ENCODE results near the gene NOL3.

NOL3 gene

GRCh38 chr16:67173323-67173722 lies 3.0 kb downstream of the NOL3 start:
- no peak for DNase-seq

- peak; percentile 75 for DNase-seq
These were observed 3.7 kb downstream of the NOL3 start for GRCh38 chr16:67173808-67174705.

DNA sequence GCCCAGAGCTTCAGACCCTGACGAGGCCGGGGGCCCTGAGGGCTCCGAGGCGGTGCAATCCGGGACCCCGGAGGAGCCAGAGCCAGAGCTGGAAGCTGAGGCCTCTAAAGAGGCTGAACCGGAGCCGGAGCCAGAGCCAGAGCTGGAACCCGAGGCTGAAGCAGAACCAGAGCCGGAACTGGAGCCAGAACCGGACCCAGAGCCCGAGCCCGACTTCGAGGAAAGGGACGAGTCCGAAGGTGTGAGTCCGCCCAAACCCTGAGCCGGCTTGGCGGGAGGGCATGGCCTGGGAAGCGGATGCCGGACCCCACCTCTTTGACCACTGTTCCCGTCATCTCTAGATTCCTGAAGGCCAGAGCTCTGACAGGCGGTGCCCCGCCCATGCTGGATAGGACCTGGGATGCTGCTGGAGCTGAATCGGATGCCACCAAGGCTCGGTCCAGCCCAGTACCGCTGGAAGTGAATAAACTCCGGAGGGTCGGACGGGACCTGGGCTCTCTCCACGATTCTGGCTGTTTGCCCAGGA lies 4.4 kb downstream of the NOL3 start:
- no peak for DNase-seq

DNA sequence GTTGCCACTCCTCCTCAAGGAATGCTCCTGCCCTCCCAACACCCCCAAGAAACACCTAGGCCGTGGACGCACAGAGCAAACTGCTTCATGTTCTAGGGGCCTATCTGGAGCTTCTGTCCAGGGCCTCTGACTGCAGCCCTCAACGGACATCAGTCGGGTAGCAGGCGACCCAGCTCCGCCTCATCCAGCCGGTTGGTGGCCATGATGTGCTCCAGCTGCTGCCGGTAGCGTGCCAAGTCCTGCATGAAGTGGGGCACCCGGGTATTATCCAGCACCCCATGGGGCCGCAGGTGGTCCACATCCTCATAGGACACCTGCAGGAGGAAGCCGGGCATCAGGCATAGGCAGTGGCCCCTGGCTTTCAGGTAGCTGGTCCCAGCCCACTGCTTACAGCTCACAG lies 6.3 kb downstream of the NOL3 start:
- no peak for DNase-seq

- peak; percentile 51 for DNase-seq
These were observed 7.7 kb downstream of the NOL3 start for GRCh38 chr16:67177743-67178699.

DNA sequence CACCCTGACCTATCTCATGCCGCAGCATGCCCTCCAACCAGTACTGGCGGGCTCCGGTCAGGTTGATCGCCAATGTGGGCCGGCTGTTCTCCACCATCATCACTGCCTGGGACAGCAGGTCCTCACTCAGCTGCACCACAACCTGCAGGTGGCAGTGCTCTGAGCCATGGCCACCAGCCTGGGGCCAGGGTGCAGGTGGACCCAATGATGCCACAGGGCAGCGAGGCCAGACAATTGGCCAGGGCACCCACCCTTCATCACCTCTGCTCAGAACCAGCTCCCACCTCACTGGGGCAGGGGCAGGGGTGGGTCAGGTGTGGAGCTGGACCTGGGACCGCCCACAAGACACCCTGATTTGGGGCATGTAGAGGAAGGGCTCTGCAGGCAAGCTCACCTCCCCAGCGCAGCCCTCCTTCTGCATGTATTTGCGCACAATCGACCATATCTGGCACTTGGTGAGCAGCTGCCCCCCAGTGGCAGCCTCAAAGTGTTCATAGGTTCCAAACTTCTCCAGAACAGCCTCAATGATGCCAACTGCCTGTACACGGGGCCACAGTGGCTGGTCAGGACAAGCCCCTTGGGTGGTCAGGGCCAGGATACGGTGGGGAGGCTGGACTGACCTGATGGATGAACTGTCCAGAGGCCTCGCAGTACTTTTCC lies 9.2 kb downstream of the NOL3 start:
- DNase-seq, result no peak

- no peak for DNase-seq
These were observed 9.8 kb downstream of the NOL3 start for GRCh38 chr16:67180166-67180565.

- no peak for DNase-seq
These were observed 11.0 kb downstream of the NOL3 start for GRCh38 chr16:67181346-67181745.

DNA sequence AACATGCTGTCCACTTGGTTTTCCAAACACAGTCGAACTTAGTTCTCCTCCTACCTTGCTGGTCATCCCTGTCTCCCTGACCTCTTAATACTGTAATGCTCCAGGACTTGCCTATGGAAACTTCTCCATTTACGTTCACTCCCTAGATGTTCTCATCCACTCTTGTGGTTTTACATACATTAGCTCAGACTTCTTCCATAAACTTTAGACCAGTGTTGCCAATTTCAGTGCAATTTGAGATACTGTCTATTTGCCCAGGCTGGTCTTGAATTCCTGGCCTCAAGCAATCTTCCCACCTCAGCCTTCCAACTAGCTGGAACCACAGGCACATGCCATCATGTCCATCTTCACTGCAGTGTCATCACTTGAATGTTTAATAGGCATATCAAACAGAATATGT lies 11.9 kb downstream of the NOL3 start:
- no peak for DNase-seq

DNA sequence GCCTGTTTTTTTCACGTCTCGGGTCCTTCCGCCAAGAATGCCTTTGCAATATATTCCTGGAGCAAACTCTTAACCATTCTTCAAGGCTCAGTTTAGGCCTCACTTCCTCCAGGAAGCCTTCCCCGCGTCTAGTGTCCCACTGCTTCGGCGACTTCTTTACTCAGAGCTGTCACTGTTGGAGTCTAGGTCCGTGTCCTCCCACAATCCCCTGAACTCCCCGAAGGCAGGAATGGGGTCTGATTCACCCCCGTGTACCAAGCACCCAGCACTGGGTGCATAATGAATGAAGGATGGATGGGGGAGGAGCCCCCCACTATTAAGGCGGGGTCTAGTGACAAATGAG lies 12.9 kb downstream of the NOL3 start:
- no peak for DNase-seq

DNA sequence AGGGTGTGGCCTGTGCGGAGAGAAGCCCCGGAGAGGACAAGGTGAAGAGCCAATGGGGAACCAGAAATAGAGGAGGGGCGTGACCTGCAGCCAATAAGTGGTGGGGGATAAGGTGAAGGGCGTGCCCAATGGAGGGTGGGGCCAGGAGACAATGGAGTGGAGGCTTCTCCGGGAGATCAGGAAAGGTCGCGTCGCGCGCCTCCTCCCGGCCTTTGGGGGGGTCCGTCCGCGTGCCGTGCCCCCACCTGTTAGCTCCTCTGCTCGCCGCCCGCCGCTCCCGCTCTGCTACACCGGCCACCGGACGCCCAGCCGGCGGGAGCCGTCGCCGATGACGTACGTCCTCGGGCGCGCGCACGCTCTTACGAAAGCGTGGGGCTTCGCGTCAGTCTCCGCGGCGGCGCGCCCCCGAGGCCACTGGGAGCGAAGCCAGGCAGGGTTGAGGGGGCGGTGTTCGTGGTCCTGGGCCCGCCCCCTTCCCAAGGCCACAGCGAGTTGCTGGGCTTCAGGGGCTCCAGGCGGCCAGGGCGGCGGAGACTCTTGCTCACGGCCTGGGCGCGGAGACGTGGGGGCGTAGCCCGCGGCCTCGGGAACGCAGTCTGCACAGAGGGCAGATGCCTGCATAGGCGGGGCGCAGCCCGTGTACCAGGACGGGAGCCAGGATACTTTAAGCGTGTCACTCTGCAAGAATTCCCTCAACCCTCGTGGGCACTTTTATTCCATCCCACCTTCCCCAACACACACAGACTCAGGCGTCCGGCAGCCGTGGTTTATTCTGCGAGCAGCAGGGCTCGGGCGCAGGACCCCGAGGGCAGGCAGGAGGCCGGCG lies 13.5 kb downstream of the NOL3 start, which contains the start of gene MATCAP1:
Gene MATCAP1 (minus strand): TSS at position 337 of the 826 bp plus-strand sequence. CDS start 3,353 bp downstream, outside the sequence.
- peak; percentile 98 for DNase-seq

GRCh38 chr16:67184453-67184994 lies 14.2 kb downstream of the NOL3 start:
- no peak for DNase-seq

- DNase-seq, result peak; percentile 84
These were observed 14.8 kb downstream of the NOL3 start for GRCh38 chr16:67184995-67185650.

- DNase-seq, result no peak
These were observed 15.4 kb downstream of the NOL3 start for GRCh38 chr16:67185651-67186134.

DNA sequence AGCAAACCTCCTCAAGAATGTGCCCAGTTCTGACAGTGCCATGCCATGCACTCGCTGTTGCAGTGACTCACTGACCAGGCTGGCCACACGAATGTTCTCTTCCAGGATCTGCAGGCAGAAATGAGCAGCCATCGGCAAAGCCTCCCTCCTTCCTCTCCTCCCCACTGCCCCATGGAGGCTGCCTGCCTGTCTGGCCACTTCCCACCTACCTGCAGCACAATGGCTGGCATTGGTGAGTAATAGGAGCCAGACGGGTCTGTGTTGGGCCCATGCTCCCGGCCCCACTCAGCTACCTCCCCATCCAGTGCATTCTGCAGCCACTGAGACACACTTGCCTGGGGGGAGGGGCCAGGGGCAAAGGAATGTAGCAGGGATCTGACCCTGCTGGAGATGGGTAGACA lies 16.2 kb downstream of the NOL3 start:
- no peak for DNase-seq

DNA sequence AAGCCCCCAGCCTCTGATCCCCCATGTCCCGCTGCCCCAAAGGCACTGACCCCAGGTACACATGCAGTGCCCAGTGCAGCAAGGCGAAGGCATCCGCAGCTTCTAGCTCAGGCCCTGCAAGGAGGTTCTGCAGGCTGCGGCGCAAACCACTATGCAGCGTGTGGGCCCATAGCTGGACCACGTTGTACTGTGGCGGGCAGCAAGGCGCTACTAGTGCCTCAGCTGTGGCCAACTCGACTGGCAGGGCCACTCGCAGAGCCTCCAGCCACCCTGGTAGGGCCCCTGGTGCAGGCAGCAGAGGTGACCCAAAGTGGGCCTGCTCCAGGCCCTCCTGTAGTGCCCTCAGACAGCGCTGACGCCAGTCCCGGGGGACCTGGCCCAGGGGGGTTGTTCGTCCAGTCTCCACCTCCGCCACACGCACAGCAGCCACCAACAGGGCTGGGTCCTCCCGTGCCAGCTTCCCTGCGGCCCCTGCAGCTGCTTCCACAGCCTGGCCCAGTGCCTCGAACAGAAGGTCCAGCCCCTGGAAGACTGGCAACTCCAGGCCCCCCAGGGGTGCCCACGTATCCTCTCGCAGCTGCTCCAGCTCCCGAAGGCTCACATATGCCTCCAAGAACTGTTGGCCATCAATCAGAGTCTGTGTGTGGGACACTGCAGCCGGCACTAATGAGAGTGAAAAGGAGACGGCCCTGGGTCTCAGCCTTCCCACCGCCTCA lies 17.0 kb downstream of the NOL3 start:
- no peak for DNase-seq

DNA sequence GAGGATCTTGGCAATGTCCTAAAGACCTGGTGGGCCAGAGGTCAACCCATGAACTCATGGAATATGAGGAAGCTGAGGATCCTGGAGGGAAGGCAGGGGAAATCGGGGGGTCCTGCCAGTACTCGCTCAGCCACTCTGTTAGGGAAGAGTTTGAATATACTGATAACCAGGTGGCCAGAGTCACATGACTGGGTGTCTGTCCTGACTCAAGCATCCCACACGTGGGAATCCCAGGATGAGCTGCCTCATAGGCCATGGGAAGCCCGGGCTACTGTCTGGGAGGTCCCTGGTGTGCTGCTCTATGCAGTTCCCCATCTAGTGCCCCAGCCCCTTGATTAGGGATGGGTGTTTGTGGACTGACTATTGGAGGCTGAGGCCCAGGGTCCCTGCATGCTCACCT lies 18.0 kb downstream of the NOL3 start:
- no peak for DNase-seq

DNA sequence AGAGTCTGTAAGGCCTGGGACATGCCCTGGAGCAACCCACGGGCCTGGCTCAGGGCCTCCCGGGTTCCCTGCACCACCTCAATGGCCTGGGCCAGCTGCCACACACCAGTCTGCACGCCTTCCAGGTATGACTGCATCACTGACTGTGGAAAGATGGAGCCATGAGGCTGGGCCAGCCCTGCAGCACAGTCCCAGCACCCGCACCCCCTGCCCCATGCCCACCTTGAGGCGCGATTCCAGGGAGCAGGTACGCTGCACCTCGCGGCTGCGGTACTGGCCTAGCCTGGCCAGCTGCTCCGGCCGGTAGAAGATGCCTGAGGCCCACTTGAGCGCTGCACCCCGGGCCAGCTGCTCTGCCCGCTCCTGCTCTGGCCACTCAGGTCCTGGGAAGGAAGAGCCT lies 18.5 kb downstream of the NOL3 start:
- no peak for DNase-seq

DNA sequence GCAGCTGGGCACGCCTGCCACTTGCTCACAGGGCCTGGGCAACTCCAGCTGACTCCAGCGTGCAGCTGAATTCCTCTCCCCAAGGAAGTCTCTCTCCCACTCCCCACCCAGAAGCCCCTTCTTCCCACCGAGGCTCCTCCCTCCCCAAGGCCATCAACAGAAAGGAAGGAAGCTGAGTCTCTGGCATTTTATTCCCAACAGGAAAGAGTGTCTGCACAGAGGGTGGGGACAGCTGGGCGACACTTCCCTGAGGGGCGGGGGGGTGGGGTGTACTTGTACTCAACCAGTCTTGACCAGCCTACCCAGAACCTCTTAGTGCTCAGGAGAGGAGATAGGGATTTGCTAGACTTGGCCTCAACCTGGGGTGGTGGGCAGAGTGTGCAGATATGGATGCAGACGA lies 19.7 kb downstream of the NOL3 start, which contains the start of gene EXOC3L1:
Gene EXOC3L1 (minus strand): TSS at position 96 of the 400 bp plus-strand sequence. CDS start 460 bp downstream, outside the sequence.
- DNase-seq, result no peak

Measured in activated CD4-positive, alpha-beta T cell treated with anti-CD3 and anti-CD28 coated beads, Interleukin-2, amount 50 U/mL, for 16 hours (primary cell).